MM.1S (cell line): Measurements from ENCODE around the gene GPR183.

Experiments used
- DNase-seq: peaks from one replicate; pipeline ENCODE4 v3.0.0-alpha.2; 2015
- H2AFZ ChIP-seq: fragments of 300-600 bp; sonication (generic); 2 replicates; pipeline ENCODE4 v1.6.0; 2016; ENCODE audit warnings: antibody characterized with exemption, low read length
- H3F3A ChIP-seq: fragments of 300-600 bp; sonication (generic); 2 replicates; pipeline ENCODE4 v1.6.1; 2016; ENCODE audit warnings: mild to moderate bottlenecking, antibody characterized with exemption, low read length, moderate library complexity, mixed read lengths; ENCODE audit not compliant: insufficient read depth
- H3K27ac ChIP-seq: fragments of 300-600 bp; sonication (generic); 2 replicates; pipeline ENCODE4 v1.5.1; 2016; ENCODE audit warnings: mild to moderate bottlenecking, low read length
- H3K27me3 ChIP-seq: fragments of 300-600 bp; sonication (generic); replicated peaks from 2 replicates; pipeline ENCODE4 v1.6.0; 2016; ENCODE audit warnings: low read length; ENCODE audit not compliant: insufficient read depth
- H3K36me3 ChIP-seq: fragments of 300-600 bp; sonication (generic); replicated peaks from 2 replicates; pipeline ENCODE4 v1.6.1; 2016; ENCODE audit warnings: mild to moderate bottlenecking, low read length, mixed read lengths; ENCODE audit not compliant: insufficient read depth
- H3K4me1 ChIP-seq: fragments of 300-600 bp; sonication (generic); 2 replicates; pipeline ENCODE4 v1.6.1; 2016; ENCODE audit warnings: low read length, mixed read lengths
- H3K4me2 ChIP-seq: fragments of 300-600 bp; sonication (generic); 2 replicates; pipeline ENCODE4 v1.6.0; 2016; ENCODE audit warnings: low read depth, low read length
- H3K4me3 ChIP-seq: fragments of 300-600 bp; sonication (generic); 2 replicates; pipeline ENCODE4 v1.5.1; 2016; ENCODE audit warnings: low read length, mixed read lengths
- H3K79me2 ChIP-seq: fragments of 300-600 bp; sonication (generic); 2 replicates; pipeline ENCODE4 v1.6.1; 2016; ENCODE audit warnings: mixed run types, low read length, mixed read lengths
- H3K9ac ChIP-seq: fragments of 300-600 bp; sonication (generic); 2 replicates; pipeline ENCODE4 v1.6.1; 2016; ENCODE audit warnings: low read length, mixed read lengths
- H3K9me2 ChIP-seq: fragments of 300-600 bp; sonication (generic); replicated peaks from 2 replicates; pipeline ENCODE4 v1.6.1; 2016; ENCODE audit warnings: mild to moderate bottlenecking, low read length, mixed read lengths; ENCODE audit not compliant: insufficient read depth
- H3K9me3 ChIP-seq: fragments of 300-600 bp; sonication (generic); replicated peaks from 2 replicates; pipeline ENCODE4 v1.6.1; 2016; ENCODE audit warnings: mild to moderate bottlenecking, low read length, mixed read lengths; ENCODE audit not compliant: insufficient read depth
- H4K20me1 ChIP-seq: fragments of 300-600 bp; sonication (generic); 2 replicates; pipeline ENCODE4 v1.6.1; 2016; ENCODE audit warnings: mild to moderate bottlenecking, low read length, moderate library complexity, mixed read lengths; ENCODE audit not compliant: insufficient read depth
- CTCF ChIP-seq: fragments of 300-600 bp; sonication (generic); IDR thresholded peaks from 2 replicates; pipeline ENCODE4 v1.5.1; 2016; ENCODE audit warnings: antibody characterized with exemption, low read length, mixed read lengths
- EZH2 ChIP-seq: fragments of 300-600 bp; sonication (generic); optimal IDR thresholded peaks from 2 replicates; pipeline ENCODE3; 2017; ENCODE audit warnings: low read depth, mild to moderate bottlenecking, antibody characterized with exemption, low read length, mixed read lengths
- EZH2phosphoT487 ChIP-seq: fragments of 300-600 bp; sonication (generic); IDR thresholded peaks from 2 replicates; pipeline ENCODE4 v1.6.1; 2018; ENCODE audit warnings: antibody characterized with exemption, low read length

The GPR183 gene

GRCh38 chr13:99355267-99356011 lies 48.2 kb upstream of the GPR183 start:
- H3K4me1 ChIP-seq = peaks cover 23% of the 10 kb centered on the region
- H3K9me2 ChIP-seq = no peaks in the 10 kb centered on the region
- H3K4me3 ChIP-seq = peak overlapping the region; percentile 22; the same call in 1 of the 2 replicates
- no peak for DNase-seq
- no peaks in the 10 kb centered on the region for H4K20me1 ChIP-seq
- H3K79me2 ChIP-seq = no peaks in the 10 kb centered on the region
- no peak overlapping the region for H2AFZ ChIP-seq
- no peaks in the 10 kb centered on the region for H3K27me3 ChIP-seq
- H3K27ac ChIP-seq = peak overlapping the region; percentile 66; the same call in 1 of the 2 replicates
- H3K9me3 ChIP-seq = no peaks in the 10 kb centered on the region
- no peak for TF ChIP-seq EZH2phosphoT487
- TF ChIP-seq CTCF = no peak
- peak overlapping the region; percentile 88 for H3K4me2 ChIP-seq
- no peaks in the 10 kb centered on the region for H3K36me3 ChIP-seq
- peak overlapping the region; percentile 44 for H3K9ac ChIP-seq
- H3F3A ChIP-seq = peaks cover 10% of the 10 kb centered on the region

GRCh38 chr13:99354371-99354951 lies 47.3 kb upstream of the GPR183 start:
- H3K27me3 ChIP-seq = no peaks in the 10 kb centered on the region
- H3K27ac ChIP-seq = no peak overlapping the region
- H3K36me3 ChIP-seq = no peaks in the 10 kb centered on the region
- no peak overlapping the region for H3K9ac ChIP-seq
- H3F3A ChIP-seq = peaks cover 10% of the 10 kb centered on the region
- no peak overlapping the region for H2AFZ ChIP-seq
- DNase-seq = no peak
- H3K4me3 ChIP-seq = no peak overlapping the region
- TF ChIP-seq EZH2phosphoT487 (no peak), CTCF (no peak), EZH2 (no peak)
- H3K9me2 ChIP-seq = no peaks in the 10 kb centered on the region
- no peak overlapping the region for H3K4me2 ChIP-seq
- peaks cover 23% of the 10 kb centered on the region for H3K4me1 ChIP-seq
- no peaks in the 10 kb centered on the region for H4K20me1 ChIP-seq
- no peaks in the 10 kb centered on the region for H3K9me3 ChIP-seq
- no peaks in the 10 kb centered on the region for H3K79me2 ChIP-seq

DNA sequence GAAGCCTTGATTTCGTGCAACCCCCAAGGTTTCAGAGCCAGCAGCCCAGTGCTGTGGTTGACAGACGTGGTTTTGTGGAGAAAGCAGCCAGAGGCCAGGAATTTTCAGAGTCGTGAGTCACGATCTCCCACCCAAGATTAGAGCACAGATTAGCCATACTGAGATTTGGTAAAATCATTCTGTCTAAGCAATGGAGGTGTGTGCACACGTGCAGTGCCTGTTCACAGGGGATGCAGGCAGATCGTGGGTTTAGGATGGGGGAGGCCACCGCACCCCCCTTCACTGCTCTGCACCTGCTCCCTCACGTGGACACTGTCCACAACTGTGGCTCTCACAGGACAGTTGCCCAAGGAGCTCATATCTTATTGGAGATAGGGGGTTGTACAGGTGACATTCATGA lies 46.6 kb upstream of the GPR183 start:
- H3K4me2 ChIP-seq = no peak overlapping the region
- peaks cover 10% of the 10 kb centered on the region for H3F3A ChIP-seq
- H3K4me1 ChIP-seq = peaks cover 23% of the 10 kb centered on the region
- H3K27me3 ChIP-seq = no peaks in the 10 kb centered on the region
- no peaks in the 10 kb centered on the region for H3K36me3 ChIP-seq
- H3K4me3 ChIP-seq = no peak overlapping the region
- H3K9me3 ChIP-seq = no peaks in the 10 kb centered on the region
- no peaks in the 10 kb centered on the region for H3K9me2 ChIP-seq
- H3K79me2 ChIP-seq = no peaks in the 10 kb centered on the region
- DNase-seq = no peak
- H4K20me1 ChIP-seq = no peaks in the 10 kb centered on the region
- no peak overlapping the region for H3K27ac ChIP-seq
- no peak for TF ChIP-seq EZH2phosphoT487
- TF ChIP-seq EZH2 = no peak
- TF ChIP-seq CTCF = no peak
- H2AFZ ChIP-seq = no peak overlapping the region
- no peak overlapping the region for H3K9ac ChIP-seq
